ENCODE results near the gene CNOT1.

Gene CNOT1

GRCh38 chr16:58518083-58518979, 111.3 kb downstream of the CNOT1 start:
- Histone ChIP-seq H3K9me3 (ENCODE audit: control insufficient read depth, insufficient read depth, low read depth, low read length) (no peaks in the 10 kb centered on the region), H3K4me1 (ENCODE audit: control insufficient read depth, insufficient read depth, low read length) (peaks cover 6% of the 10 kb centered on the region), H3K27ac (ENCODE audit: low read depth, low read length) (no peak overlapping the region), H3K27me3 (ENCODE audit: control insufficient read depth, insufficient read depth, low read length) (no peaks in the 10 kb centered on the region), H3K36me3 (ENCODE audit: control insufficient read depth, insufficient read depth, low read length) (peaks cover 71% of the 10 kb centered on the region), H3K4me3 (ENCODE audit: low read depth, low read length) (no peak overlapping the region), H3K9ac (ENCODE audit: low read length) (no peak overlapping the region)

GRCh38 chr16:58516768-58517107, 112.9 kb downstream of the CNOT1 start:
- Histone ChIP-seq H3K36me3 (ENCODE audit: control insufficient read depth, insufficient read depth, low read length) (peaks cover 55% of the 10 kb centered on the region), H3K27ac (ENCODE audit: low read depth, low read length) (no peak overlapping the region), H3K27me3 (ENCODE audit: control insufficient read depth, insufficient read depth, low read length) (no peaks in the 10 kb centered on the region), H3K9ac (ENCODE audit: low read length) (no peak overlapping the region), H3K4me3 (ENCODE audit: low read depth, low read length) (peak overlapping the region; percentile 90), H3K4me1 (ENCODE audit: control insufficient read depth, insufficient read depth, low read length) (peaks cover 9% of the 10 kb centered on the region), H3K9me3 (ENCODE audit: control insufficient read depth, insufficient read depth, low read depth, low read length) (no peaks in the 10 kb centered on the region)

- no peaks in the 10 kb centered on the region for H3K9me3 ChIP-seq (ENCODE audit: control insufficient read depth, insufficient read depth, low read depth, low read length)
- H3K27me3 ChIP-seq (ENCODE audit: control insufficient read depth, insufficient read depth, low read length), result no peaks in the 10 kb centered on the region
- H3K4me3 ChIP-seq (ENCODE audit: low read depth, low read length), result peak overlapping the region; percentile 90
- H3K27ac ChIP-seq (ENCODE audit: low read depth, low read length), result peak overlapping the region; percentile 66
- H3K4me1 ChIP-seq (ENCODE audit: control insufficient read depth, insufficient read depth, low read length), result peaks cover 9% of the 10 kb centered on the region
- peaks cover 48% of the 10 kb centered on the region for H3K36me3 ChIP-seq (ENCODE audit: control insufficient read depth, insufficient read depth, low read length)
- H3K9ac ChIP-seq (ENCODE audit: low read length), result peak overlapping the region; percentile 85
Measured at GRCh38 chr16:58515871-58516767, 113.5 kb downstream of the CNOT1 start.

GRCh38 chr16:58515125-58515870, 114.3 kb downstream of the CNOT1 start, which contains the start of gene SETD6:
Gene SETD6 (plus strand): TSS chr16:58515517. CDS start chr16:58515538, 21 bp downstream.
- Histone ChIP-seq H3K4me1 (ENCODE audit: control insufficient read depth, insufficient read depth, low read length) (peaks cover 9% of the 10 kb centered on the region), H3K9me3 (ENCODE audit: control insufficient read depth, insufficient read depth, low read depth, low read length) (no peaks in the 10 kb centered on the region), H3K9ac (ENCODE audit: low read length) (peak within 1 kb of the TSS; percentile 85), H3K4me3 (ENCODE audit: low read depth, low read length) (peak within 1 kb of the TSS; percentile 90), H3K36me3 (ENCODE audit: control insufficient read depth, insufficient read depth, low read length) (peaks cover 46% of the 10 kb centered on the region), H3K27me3 (ENCODE audit: control insufficient read depth, insufficient read depth, low read length) (no peaks in the 10 kb centered on the region), H3K27ac (ENCODE audit: low read depth, low read length) (peak within 1 kb of the TSS; percentile 66)

GRCh38 chr16:58513874-58514273, 115.8 kb downstream of the CNOT1 start:
- Histone ChIP-seq H3K9me3 (ENCODE audit: control insufficient read depth, insufficient read depth, low read depth, low read length) (no peaks in the 10 kb centered on the region), H3K27me3 (ENCODE audit: control insufficient read depth, insufficient read depth, low read length) (no peaks in the 10 kb centered on the region), H3K36me3 (ENCODE audit: control insufficient read depth, insufficient read depth, low read length) (peaks cover 37% of the 10 kb centered on the region), H3K4me1 (ENCODE audit: control insufficient read depth, insufficient read depth, low read length) (peaks cover 9% of the 10 kb centered on the region), H3K4me3 (ENCODE audit: low read depth, low read length) (no peak overlapping the region), H3K27ac (ENCODE audit: low read depth, low read length) (no peak overlapping the region), H3K9ac (ENCODE audit: low read length) (no peak overlapping the region)

- H3K9ac ChIP-seq (ENCODE audit: low read length), result no peak overlapping the region
- no peaks in the 10 kb centered on the region for H3K9me3 ChIP-seq (ENCODE audit: control insufficient read depth, insufficient read depth, low read depth, low read length)
- H3K27ac ChIP-seq (ENCODE audit: low read depth, low read length), result no peak overlapping the region
- no peak overlapping the region for H3K4me3 ChIP-seq (ENCODE audit: low read depth, low read length)
- H3K27me3 ChIP-seq (ENCODE audit: control insufficient read depth, insufficient read depth, low read length), result no peaks in the 10 kb centered on the region
- H3K4me1 ChIP-seq (ENCODE audit: control insufficient read depth, insufficient read depth, low read length), result peaks cover 9% of the 10 kb centered on the region
- peaks cover 26% of the 10 kb centered on the region for H3K36me3 ChIP-seq (ENCODE audit: control insufficient read depth, insufficient read depth, low read length)
Measured at GRCh38 chr16:58511933-58512815, 117.5 kb downstream of the CNOT1 start.

- Histone ChIP-seq H3K9me3 (ENCODE audit: control insufficient read depth, insufficient read depth, low read depth, low read length) (no peaks in the 10 kb centered on the region), H3K9ac (ENCODE audit: low read length) (no peak overlapping the region), H3K4me1 (ENCODE audit: control insufficient read depth, insufficient read depth, low read length) (peaks cover 3% of the 10 kb centered on the region; the same call in 1 of the 2 replicates), H3K36me3 (ENCODE audit: control insufficient read depth, insufficient read depth, low read length) (peaks cover 20% of the 10 kb centered on the region), H3K27ac (ENCODE audit: low read depth, low read length) (no peak overlapping the region), H3K4me3 (ENCODE audit: low read depth, low read length) (no peak overlapping the region), H3K27me3 (ENCODE audit: control insufficient read depth, insufficient read depth, low read length) (no peaks in the 10 kb centered on the region)
Measured at GRCh38 chr16:58510776-58511628, 118.6 kb downstream of the CNOT1 start.

GRCh38 chr16:58510097-58510775, 119.4 kb downstream of the CNOT1 start:
- Histone ChIP-seq H3K36me3 (ENCODE audit: control insufficient read depth, insufficient read depth, low read length) (peaks cover 20% of the 10 kb centered on the region), H3K4me1 (ENCODE audit: control insufficient read depth, insufficient read depth, low read length) (peaks cover 3% of the 10 kb centered on the region; the same call in 1 of the 2 replicates), H3K9me3 (ENCODE audit: control insufficient read depth, insufficient read depth, low read depth, low read length) (no peaks in the 10 kb centered on the region), H3K27ac (ENCODE audit: low read depth, low read length) (no peak overlapping the region), H3K27me3 (ENCODE audit: control insufficient read depth, insufficient read depth, low read length) (no peaks in the 10 kb centered on the region), H3K9ac (ENCODE audit: low read length) (no peak overlapping the region), H3K4me3 (ENCODE audit: low read depth, low read length) (no peak overlapping the region)

Measured in HUES6 (cell line).